ENCODE measurements around the gene NOS2.

NOS2 gene

DNA sequence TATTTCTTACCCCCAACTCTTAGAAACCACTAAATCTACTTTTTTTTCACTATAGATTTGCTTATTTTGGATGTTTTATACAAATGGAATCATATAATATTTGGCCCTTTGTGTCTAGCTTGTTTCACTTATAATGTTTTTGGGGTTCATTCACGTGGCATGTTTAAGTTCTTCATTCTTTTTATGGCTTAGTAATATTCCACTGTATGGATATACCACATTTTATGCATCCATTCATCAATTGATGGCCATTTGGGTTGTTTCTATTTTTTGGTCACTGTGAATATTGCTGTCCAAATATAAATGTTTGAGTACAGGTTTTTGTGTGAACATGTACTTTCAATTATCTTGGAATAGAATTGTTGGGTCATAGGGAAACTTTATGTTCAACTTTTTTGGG is 9.2 kb upstream of the NOS2 start:
- Mint-ChIP-seq H3K9me3 (peaks cover 15% of the 10 kb centered on the region), H3K4me3 (peak overlapping the region; percentile 76), H3K27ac (peak overlapping the region; percentile 98), H3K4me1 (ENCODE audit: low read depth) (peaks cover 52% of the 10 kb centered on the region), H3K27me3 (ENCODE audit: low read depth) (no peaks in the 10 kb centered on the region), H3K36me3 (ENCODE audit: low read depth) (peaks cover 4% of the 10 kb centered on the region)

DNA sequence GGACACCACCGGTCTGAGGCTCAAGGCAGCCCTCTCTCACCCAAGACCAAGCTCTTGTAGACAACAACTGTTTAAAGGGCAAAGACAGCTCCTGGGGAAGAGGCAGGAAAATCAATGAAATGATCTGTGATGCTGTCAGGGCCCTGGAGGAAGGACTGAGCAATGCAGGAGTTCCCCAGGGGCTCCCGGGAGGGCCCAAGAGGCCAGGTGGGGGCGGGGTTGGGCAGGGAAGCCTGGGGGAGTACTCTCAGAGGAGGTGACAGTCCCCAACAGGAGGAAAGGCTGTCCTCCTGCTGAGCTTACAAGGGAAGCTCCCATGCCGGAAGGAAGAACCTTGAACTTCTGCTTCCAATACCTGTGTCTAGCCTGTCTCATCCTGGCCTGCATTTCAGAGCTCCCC is 8.3 kb upstream of the NOS2 start:
- Mint-ChIP-seq H3K36me3 (ENCODE audit: low read depth) (peaks cover 4% of the 10 kb centered on the region), H3K4me1 (ENCODE audit: low read depth) (peaks cover 52% of the 10 kb centered on the region), H3K4me3 (peak overlapping the region; percentile 73), H3K27ac (peak overlapping the region; percentile 98), H3K9me3 (peaks cover 13% of the 10 kb centered on the region), H3K27me3 (ENCODE audit: low read depth) (no peaks in the 10 kb centered on the region)

DNA sequence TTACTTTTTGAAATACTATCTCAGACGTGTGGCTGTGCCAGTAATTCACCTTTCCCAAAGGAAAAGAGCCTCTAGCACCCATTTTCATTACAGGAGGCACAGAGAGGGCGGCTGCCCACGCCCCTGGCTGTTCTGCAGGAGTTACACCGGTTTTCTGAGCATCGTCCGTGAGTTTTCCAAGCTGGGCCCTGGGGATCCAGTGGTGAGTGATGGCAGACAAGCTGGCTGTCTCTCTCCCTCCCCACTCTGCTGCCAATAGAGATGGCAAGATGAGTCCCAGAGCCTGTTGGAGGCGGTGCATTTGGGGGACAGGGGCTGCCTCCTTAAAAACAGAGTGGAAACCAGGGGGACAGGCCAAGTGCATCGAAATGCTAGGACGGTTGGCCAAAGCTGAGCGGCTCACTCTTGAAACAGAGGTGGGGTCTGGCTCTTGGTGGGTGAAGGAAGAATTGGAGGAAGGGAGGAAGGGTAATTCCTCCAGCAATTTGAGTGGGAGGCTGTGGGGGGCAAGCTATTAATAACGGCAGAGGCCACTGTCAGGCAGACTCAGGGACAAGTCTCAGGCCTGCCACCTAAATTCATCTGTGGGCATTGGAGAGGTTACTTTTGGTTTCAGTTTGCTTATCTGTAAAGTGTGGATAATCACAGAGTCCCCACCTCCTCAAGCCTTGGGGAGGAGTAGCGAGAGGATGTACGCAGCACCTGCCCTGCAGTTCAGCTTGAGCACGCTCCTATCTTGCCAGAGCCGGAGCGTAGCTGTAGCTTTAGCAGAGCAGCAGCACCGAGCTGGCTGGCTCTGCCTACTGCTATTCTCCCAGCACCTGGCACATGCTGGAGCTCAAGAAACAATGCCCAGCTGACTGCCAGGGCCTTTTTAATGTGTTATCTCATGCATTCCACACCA is 7.5 kb upstream of the NOS2 start:
- H3K27me3 Mint-ChIP-seq (ENCODE audit: low read depth) = no peaks in the 10 kb centered on the region
- peaks cover 52% of the 10 kb centered on the region for H3K4me1 Mint-ChIP-seq (ENCODE audit: low read depth)
- H3K4me3 Mint-ChIP-seq = peak overlapping the region; percentile 73
- peaks cover 13% of the 10 kb centered on the region for H3K9me3 Mint-ChIP-seq
- H3K36me3 Mint-ChIP-seq (ENCODE audit: low read depth) = peaks cover 4% of the 10 kb centered on the region
- H3K27ac Mint-ChIP-seq = peak overlapping the region; percentile 98

- Mint-ChIP-seq H3K4me1 (ENCODE audit: low read depth) (peaks cover 41% of the 10 kb centered on the region), H3K36me3 (ENCODE audit: low read depth) (peaks cover 3% of the 10 kb centered on the region), H3K4me3 (peak overlapping the region; percentile 77), H3K27me3 (ENCODE audit: low read depth) (no peaks in the 10 kb centered on the region), H3K9me3 (peaks cover 10% of the 10 kb centered on the region), H3K27ac (peak overlapping the region; percentile 93)
Measured at GRCh38 chr17:27805520-27806146, 5.3 kb upstream of the NOS2 start.

GRCh38 chr17:27804113-27804512 is 3.8 kb upstream of the NOS2 start:
- Mint-ChIP-seq H3K36me3 (ENCODE audit: low read depth) (peaks cover 3% of the 10 kb centered on the region), H3K4me1 (ENCODE audit: low read depth) (peaks cover 26% of the 10 kb centered on the region), H3K27ac (no peak overlapping the region), H3K4me3 (no peak overlapping the region), H3K9me3 (no peaks in the 10 kb centered on the region), H3K27me3 (ENCODE audit: low read depth) (peaks cover 5% of the 10 kb centered on the region)

GRCh38 chr17:27802962-27803680 is 2.8 kb upstream of the NOS2 start:
- Mint-ChIP-seq H3K27me3 (ENCODE audit: low read depth) (peaks cover 10% of the 10 kb centered on the region), H3K4me3 (no peak overlapping the region), H3K4me1 (ENCODE audit: low read depth) (peaks cover 17% of the 10 kb centered on the region), H3K27ac (no peak overlapping the region), H3K9me3 (no peaks in the 10 kb centered on the region), H3K36me3 (ENCODE audit: low read depth) (peaks cover 3% of the 10 kb centered on the region)

- Mint-ChIP-seq H3K27ac (no peak overlapping the region), H3K9me3 (no peaks in the 10 kb centered on the region), H3K4me3 (no peak overlapping the region), H3K36me3 (ENCODE audit: low read depth) (no peaks in the 10 kb centered on the region), H3K4me1 (ENCODE audit: low read depth) (peaks cover 9% of the 10 kb centered on the region), H3K27me3 (ENCODE audit: low read depth) (peaks cover 11% of the 10 kb centered on the region)
Measured at GRCh38 chr17:27802033-27802432, 1.7 kb upstream of the NOS2 start.

- Mint-ChIP-seq H3K4me1 (ENCODE audit: low read depth) (peaks cover 4% of the 10 kb centered on the region), H3K36me3 (ENCODE audit: low read depth) (no peaks in the 10 kb centered on the region), H3K27me3 (ENCODE audit: low read depth) (peaks cover 43% of the 10 kb centered on the region), H3K9me3 (no peaks in the 10 kb centered on the region), H3K27ac (no peak overlapping the region), H3K4me3 (no peak overlapping the region)
Measured at GRCh38 chr17:27798376-27798775, 2.0 kb downstream of the NOS2 start.

- no peak overlapping the region for H3K27ac Mint-ChIP-seq
- peaks cover 44% of the 10 kb centered on the region for H3K27me3 Mint-ChIP-seq (ENCODE audit: low read depth)
- no peaks in the 10 kb centered on the region for H3K36me3 Mint-ChIP-seq (ENCODE audit: low read depth)
- no peaks in the 10 kb centered on the region for H3K9me3 Mint-ChIP-seq
- H3K4me1 Mint-ChIP-seq (ENCODE audit: low read depth) = peaks cover 4% of the 10 kb centered on the region
- H3K4me3 Mint-ChIP-seq = no peak overlapping the region
Measured at GRCh38 chr17:27797390-27798091, 2.8 kb downstream of the NOS2 start.

GRCh38 chr17:27793906-27794569 is 6.3 kb downstream of the NOS2 start:
- Mint-ChIP-seq H3K27ac (no peak overlapping the region), H3K27me3 (ENCODE audit: low read depth) (peaks cover 56% of the 10 kb centered on the region), H3K4me3 (peak overlapping the region; percentile 31), H3K4me1 (ENCODE audit: low read depth) (peaks cover 4% of the 10 kb centered on the region), H3K36me3 (ENCODE audit: low read depth) (no peaks in the 10 kb centered on the region), H3K9me3 (no peaks in the 10 kb centered on the region)

GRCh38 chr17:27793168-27793905 is 7.0 kb downstream of the NOS2 start:
- H3K4me1 Mint-ChIP-seq (ENCODE audit: low read depth) = peaks cover 4% of the 10 kb centered on the region
- H3K36me3 Mint-ChIP-seq (ENCODE audit: low read depth) = no peaks in the 10 kb centered on the region
- H3K27ac Mint-ChIP-seq = no peak overlapping the region
- peaks cover 53% of the 10 kb centered on the region for H3K27me3 Mint-ChIP-seq (ENCODE audit: low read depth)
- H3K9me3 Mint-ChIP-seq = no peaks in the 10 kb centered on the region
- H3K4me3 Mint-ChIP-seq = no peak overlapping the region

- H3K36me3 Mint-ChIP-seq (ENCODE audit: low read depth) = no peaks in the 10 kb centered on the region
- H3K4me3 Mint-ChIP-seq = no peak overlapping the region
- H3K27ac Mint-ChIP-seq = no peak overlapping the region
- H3K9me3 Mint-ChIP-seq = no peaks in the 10 kb centered on the region
- H3K4me1 Mint-ChIP-seq (ENCODE audit: low read depth) = peaks cover 4% of the 10 kb centered on the region
- peaks cover 51% of the 10 kb centered on the region for H3K27me3 Mint-ChIP-seq (ENCODE audit: low read depth)
Measured at GRCh38 chr17:27792095-27792494, 8.2 kb downstream of the NOS2 start.

- no peaks in the 10 kb centered on the region for H3K9me3 Mint-ChIP-seq
- no peak overlapping the region for H3K27ac Mint-ChIP-seq
- peaks cover 22% of the 10 kb centered on the region for H3K27me3 Mint-ChIP-seq (ENCODE audit: low read depth)
- peaks cover 2% of the 10 kb centered on the region for H3K4me1 Mint-ChIP-seq (ENCODE audit: low read depth)
- no peaks in the 10 kb centered on the region for H3K36me3 Mint-ChIP-seq (ENCODE audit: low read depth)
- H3K4me3 Mint-ChIP-seq = no peak overlapping the region
Measured at GRCh38 chr17:27788919-27789318, 11.4 kb downstream of the NOS2 start.

Data from T-helper 1 cell treated with Interleukin-12 subunit alpha and Interleukin-12 subunit beta and Interleukin-4 antibody, amounts not matched to agents 30 μg/mL and 1 μg/mL, for 36 hours (primary cell).